MM.1S (cell line): ENCODE data around the gene SH3BP1.

Experiments used
- EZH2 ChIP-seq: fragments of 300-600 bp; sonication (generic); optimal IDR thresholded peaks from 2 replicates; pipeline ENCODE3; 2017; ENCODE audit warnings: low read depth, mild to moderate bottlenecking, antibody characterized with exemption, low read length, mixed read lengths
- EZH2phosphoT487 ChIP-seq: fragments of 300-600 bp; sonication (generic); IDR thresholded peaks from 2 replicates; pipeline ENCODE4 v1.6.1; 2018; ENCODE audit warnings: antibody characterized with exemption, low read length
- TF ChIP-seq, protein P1 (sequence below): fragments of 300-600 bp; sonication (generic); IDR thresholded peaks from 2 replicates; pipeline ENCODE4 v1.5.1; 2016; ENCODE audit warnings: antibody characterized with exemption, low read length, mixed read lengths

DNA sequence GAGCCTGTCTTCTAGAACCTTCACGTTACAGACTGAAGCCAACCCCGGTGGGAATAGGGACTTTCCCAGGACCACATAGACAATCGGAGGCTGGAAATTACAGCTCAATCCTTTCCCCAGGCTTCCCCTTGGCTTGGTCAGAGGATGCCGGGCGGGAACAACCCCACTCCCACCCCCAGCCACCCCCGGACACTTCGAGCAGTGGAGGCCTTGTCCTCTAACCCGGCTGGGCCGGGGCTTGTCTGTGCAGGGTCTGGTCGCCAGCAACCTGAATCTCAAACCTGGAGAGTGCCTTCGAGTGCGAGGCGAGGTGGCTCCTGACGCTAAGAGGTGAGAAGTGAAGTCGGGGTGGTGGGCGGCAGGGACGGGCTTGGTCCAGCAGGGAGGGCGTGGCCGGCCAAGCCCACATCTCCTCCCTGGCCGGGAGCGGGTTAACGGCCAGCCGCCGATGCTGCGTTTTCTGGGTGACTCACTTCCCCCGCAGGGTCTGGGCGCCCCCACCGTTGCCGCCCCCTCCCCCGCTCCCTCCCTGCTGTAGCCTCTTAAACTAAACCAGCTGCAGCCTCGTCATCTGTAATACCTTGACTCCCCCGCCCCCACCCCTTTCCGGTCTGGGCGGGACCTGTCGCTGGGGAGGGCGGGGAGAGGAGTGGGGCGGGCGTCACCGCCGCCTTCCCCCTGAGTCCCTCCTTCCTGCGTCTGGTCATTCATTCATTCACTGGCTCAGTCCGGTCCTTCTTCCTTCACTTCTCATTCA is 37.4 kb downstream of the SH3BP1 start:
- TF ChIP-seq, protein P1, sequence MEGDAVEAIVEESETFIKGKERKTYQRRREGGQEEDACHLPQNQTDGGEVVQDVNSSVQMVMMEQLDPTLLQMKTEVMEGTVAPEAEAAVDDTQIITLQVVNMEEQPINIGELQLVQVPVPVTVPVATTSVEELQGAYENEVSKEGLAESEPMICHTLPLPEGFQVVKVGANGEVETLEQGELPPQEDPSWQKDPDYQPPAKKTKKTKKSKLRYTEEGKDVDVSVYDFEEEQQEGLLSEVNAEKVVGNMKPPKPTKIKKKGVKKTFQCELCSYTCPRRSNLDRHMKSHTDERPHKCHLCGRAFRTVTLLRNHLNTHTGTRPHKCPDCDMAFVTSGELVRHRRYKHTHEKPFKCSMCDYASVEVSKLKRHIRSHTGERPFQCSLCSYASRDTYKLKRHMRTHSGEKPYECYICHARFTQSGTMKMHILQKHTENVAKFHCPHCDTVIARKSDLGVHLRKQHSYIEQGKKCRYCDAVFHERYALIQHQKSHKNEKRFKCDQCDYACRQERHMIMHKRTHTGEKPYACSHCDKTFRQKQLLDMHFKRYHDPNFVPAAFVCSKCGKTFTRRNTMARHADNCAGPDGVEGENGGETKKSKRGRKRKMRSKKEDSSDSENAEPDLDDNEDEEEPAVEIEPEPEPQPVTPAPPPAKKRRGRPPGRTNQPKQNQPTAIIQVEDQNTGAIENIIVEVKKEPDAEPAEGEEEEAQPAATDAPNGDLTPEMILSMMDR, result no peak
- no peak for TF ChIP-seq EZH2phosphoT487
- no peak for TF ChIP-seq EZH2
